Liver (tissue), 3 donors: ENCODE data around the gene MTCP1.

ENCODE experiments used
- GABPA ChIP-seq, 2 donors: IDR thresholded peaks in 1 of 2; conservative IDR thresholded peaks in 1 of 2; 2 replicates each; pipeline ENCODE4 v1.6.1; 2016; ENCODE audit warnings: antibody characterized with exemption in 2 of 2, mild to moderate bottlenecking in 1 of 2, moderate library complexity in 1 of 2
- HNF4G ChIP-seq: IDR thresholded peaks from 2 replicates; pipeline ENCODE4 v1.6.1; 2016; ENCODE audit warnings: antibody characterized with exemption
- JUND ChIP-seq, 2 donors: IDR thresholded peaks; 2 replicates each; pipeline ENCODE4 v1.6.1; 2016; ENCODE audit warnings: antibody characterized with exemption in 2 of 2
- RAD21 ChIP-seq, 2 donors: IDR thresholded peaks; 2 replicates each; pipeline ENCODE4 v1.6.1; 2016; ENCODE audit warnings: antibody characterized with exemption in 2 of 2, mild to moderate bottlenecking in 2 of 2
- SP1 ChIP-seq: IDR thresholded peaks from 2 replicates; pipeline ENCODE4 v1.6.1; 2018; ENCODE audit warnings: antibody characterized with exemption, mild to moderate bottlenecking
- TAF1 ChIP-seq: conservative IDR thresholded peaks from 2 replicates; pipeline ENCODE4 v1.6.1; 2016; ENCODE audit warnings: antibody characterized with exemption, mild to moderate bottlenecking
- YY1 ChIP-seq: IDR thresholded peaks from 2 replicates; pipeline ENCODE4 v1.6.1; 2016; ENCODE audit warnings: antibody characterized with exemption, mild to moderate bottlenecking
- TF ChIP-seq, protein P1 (sequence below): fragments of 150-350 bp; IDR thresholded peaks from 2 replicates; pipeline ENCODE4 v1.5.1; 2017; ENCODE audit warnings: improper control_type of control experiment, low read depth, low read length; ENCODE audit not compliant: missing input control
- TF ChIP-seq, protein P2 (sequence below): IDR thresholded peaks from 2 replicates; pipeline ENCODE4 v1.6.1; 2016; ENCODE audit warnings: antibody characterized with exemption
- TF ChIP-seq, protein P3 (sequence below): IDR thresholded peaks from 2 replicates; pipeline ENCODE4 v1.6.1; 2016; ENCODE audit warnings: antibody characterized with exemption, mild to moderate bottlenecking
- TF ChIP-seq, protein P4 (sequence below): IDR thresholded peaks from 2 replicates; pipeline ENCODE4 v1.6.1; 2016; ENCODE audit warnings: antibody characterized with exemption
- TF ChIP-seq, protein P5 (sequence below): IDR thresholded peaks from 2 replicates; pipeline ENCODE4 v1.6.1; 2016; ENCODE audit warnings: antibody characterized with exemption
- donor health status: healthy.
- donor health status: healthy.

DNA sequence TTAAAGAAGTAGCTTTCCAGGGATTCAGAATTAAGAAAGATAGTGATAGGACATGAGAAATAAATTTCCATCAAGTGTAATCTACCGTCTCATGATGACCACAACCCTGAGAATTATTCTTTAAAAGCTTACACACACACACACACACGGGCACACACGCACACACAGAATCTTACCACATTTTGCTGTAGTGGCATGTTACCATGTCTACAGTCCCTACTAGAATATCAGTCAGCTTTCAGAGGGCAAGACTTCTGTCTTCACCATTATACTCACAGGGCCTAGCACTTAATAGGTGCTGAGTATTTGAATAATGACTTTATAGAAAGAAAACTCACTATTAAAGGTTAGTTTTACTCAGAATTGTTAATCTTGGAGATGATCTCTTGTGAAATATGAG, 15.4 kb downstream of the MTCP1 start:
- TF ChIP-seq, protein P1, sequence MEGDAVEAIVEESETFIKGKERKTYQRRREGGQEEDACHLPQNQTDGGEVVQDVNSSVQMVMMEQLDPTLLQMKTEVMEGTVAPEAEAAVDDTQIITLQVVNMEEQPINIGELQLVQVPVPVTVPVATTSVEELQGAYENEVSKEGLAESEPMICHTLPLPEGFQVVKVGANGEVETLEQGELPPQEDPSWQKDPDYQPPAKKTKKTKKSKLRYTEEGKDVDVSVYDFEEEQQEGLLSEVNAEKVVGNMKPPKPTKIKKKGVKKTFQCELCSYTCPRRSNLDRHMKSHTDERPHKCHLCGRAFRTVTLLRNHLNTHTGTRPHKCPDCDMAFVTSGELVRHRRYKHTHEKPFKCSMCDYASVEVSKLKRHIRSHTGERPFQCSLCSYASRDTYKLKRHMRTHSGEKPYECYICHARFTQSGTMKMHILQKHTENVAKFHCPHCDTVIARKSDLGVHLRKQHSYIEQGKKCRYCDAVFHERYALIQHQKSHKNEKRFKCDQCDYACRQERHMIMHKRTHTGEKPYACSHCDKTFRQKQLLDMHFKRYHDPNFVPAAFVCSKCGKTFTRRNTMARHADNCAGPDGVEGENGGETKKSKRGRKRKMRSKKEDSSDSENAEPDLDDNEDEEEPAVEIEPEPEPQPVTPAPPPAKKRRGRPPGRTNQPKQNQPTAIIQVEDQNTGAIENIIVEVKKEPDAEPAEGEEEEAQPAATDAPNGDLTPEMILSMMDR, result no peak
- TF ChIP-seq SP1, result no peak
- TF ChIP-seq, protein P2, sequence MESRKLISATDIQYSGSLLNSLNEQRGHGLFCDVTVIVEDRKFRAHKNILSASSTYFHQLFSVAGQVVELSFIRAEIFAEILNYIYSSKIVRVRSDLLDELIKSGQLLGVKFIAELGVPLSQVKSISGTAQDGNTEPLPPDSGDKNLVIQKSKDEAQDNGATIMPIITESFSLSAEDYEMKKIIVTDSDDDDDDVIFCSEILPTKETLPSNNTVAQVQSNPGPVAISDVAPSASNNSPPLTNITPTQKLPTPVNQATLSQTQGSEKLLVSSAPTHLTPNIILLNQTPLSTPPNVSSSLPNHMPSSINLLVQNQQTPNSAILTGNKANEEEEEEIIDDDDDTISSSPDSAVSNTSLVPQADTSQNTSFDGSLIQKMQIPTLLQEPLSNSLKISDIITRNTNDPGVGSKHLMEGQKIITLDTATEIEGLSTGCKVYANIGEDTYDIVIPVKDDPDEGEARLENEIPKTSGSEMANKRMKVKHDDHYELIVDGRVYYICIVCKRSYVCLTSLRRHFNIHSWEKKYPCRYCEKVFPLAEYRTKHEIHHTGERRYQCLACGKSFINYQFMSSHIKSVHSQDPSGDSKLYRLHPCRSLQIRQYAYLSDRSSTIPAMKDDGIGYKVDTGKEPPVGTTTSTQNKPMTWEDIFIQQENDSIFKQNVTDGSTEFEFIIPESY, result no peak
- no peak for TF ChIP-seq RAD21 (IDR thresholded peaks at IDR 0.05)
- TF ChIP-seq JUND (IDR thresholded peaks at IDR 0.05), result no peak
- no peak for TF ChIP-seq YY1
- TF ChIP-seq, protein P3, sequence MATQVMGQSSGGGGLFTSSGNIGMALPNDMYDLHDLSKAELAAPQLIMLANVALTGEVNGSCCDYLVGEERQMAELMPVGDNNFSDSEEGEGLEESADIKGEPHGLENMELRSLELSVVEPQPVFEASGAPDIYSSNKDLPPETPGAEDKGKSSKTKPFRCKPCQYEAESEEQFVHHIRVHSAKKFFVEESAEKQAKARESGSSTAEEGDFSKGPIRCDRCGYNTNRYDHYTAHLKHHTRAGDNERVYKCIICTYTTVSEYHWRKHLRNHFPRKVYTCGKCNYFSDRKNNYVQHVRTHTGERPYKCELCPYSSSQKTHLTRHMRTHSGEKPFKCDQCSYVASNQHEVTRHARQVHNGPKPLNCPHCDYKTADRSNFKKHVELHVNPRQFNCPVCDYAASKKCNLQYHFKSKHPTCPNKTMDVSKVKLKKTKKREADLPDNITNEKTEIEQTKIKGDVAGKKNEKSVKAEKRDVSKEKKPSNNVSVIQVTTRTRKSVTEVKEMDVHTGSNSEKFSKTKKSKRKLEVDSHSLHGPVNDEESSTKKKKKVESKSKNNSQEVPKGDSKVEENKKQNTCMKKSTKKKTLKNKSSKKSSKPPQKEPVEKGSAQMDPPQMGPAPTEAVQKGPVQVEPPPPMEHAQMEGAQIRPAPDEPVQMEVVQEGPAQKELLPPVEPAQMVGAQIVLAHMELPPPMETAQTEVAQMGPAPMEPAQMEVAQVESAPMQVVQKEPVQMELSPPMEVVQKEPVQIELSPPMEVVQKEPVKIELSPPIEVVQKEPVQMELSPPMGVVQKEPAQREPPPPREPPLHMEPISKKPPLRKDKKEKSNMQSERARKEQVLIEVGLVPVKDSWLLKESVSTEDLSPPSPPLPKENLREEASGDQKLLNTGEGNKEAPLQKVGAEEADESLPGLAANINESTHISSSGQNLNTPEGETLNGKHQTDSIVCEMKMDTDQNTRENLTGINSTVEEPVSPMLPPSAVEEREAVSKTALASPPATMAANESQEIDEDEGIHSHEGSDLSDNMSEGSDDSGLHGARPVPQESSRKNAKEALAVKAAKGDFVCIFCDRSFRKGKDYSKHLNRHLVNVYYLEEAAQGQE, result no peak
- TF ChIP-seq, protein P4, sequence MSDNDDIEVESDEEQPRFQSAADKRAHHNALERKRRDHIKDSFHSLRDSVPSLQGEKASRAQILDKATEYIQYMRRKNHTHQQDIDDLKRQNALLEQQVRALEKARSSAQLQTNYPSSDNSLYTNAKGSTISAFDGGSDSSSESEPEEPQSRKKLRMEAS, result no peak
- TF ChIP-seq TAF1, result no peak
- TF ChIP-seq, protein P5, sequence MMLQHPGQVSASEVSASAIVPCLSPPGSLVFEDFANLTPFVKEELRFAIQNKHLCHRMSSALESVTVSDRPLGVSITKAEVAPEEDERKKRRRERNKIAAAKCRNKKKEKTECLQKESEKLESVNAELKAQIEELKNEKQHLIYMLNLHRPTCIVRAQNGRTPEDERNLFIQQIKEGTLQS, result no peak
- no peak for TF ChIP-seq GABPA (IDR thresholded peaks at IDR 0.05 in 1 of 2, conservative IDR thresholded peaks at IDR 0.05 in 1 of 2)
- TF ChIP-seq HNF4G, result no peak
